Stimulated activated CD8-positive, alpha-beta memory T cell treated with anti-CD3 and anti-CD28 coated beads, Interleukin-7, amount 100 ng/mL, for 1 hour (primary cell): ENCODE measurements around the gene HS3ST6.
"Not testable (repeated sequence)": the region's sequence is repeated elsewhere in the genome, so short reads cannot be mapped to it uniquely, and the experiment has no call there.

Experiments
- DNase-seq, 2 donors: peaks; one replicate each; pipeline ENCODE4 v3.0.0-alpha.2; 2020; ENCODE audit warnings: low read depth in 2 of 2

Gene HS3ST6

GRCh38 chr16:1926271-1926670 is 8.1 kb upstream of the HS3ST6 start:
- no peak for DNase-seq

GRCh38 chr16:1924095-1924494 is 5.9 kb upstream of the HS3ST6 start:
- no peak for DNase-seq

GRCh38 chr16:1923299-1924034 is 5.3 kb upstream of the HS3ST6 start:
- no peak for DNase-seq

- no peak for DNase-seq
Measured at GRCh38 chr16:1922357-1922756, 4.1 kb upstream of the HS3ST6 start.

- no peak for DNase-seq
Measured at GRCh38 chr16:1920727-1921171, 2.5 kb upstream of the HS3ST6 start.

- DNase-seq, result not testable (repeated sequence)
Measured at GRCh38 chr16:1920122-1920521, 1.9 kb upstream of the HS3ST6 start.

GRCh38 chr16:1919327-1919998 is 1.2 kb upstream of the HS3ST6 start:
- DNase-seq, result no peak

- no peak for DNase-seq
Measured at GRCh38 chr16:1917665-1918350, 407 bp downstream of the HS3ST6 start.

- DNase-seq, result no peak
Measured at GRCh38 chr16:1917056-1917664, 1.1 kb downstream of the HS3ST6 start.

GRCh38 chr16:1916640-1916990 is 1.6 kb downstream of the HS3ST6 start:
- no peak for DNase-seq

GRCh38 chr16:1915732-1916639 is 2.2 kb downstream of the HS3ST6 start:
- no peak for DNase-seq

GRCh38 chr16:1914988-1915387 is 3.2 kb downstream of the HS3ST6 start:
- DNase-seq, result no peak

- DNase-seq, result no peak
Measured at GRCh38 chr16:1914084-1914608, 4.1 kb downstream of the HS3ST6 start.

- no peak for DNase-seq
Measured at GRCh38 chr16:1913327-1914083, 4.7 kb downstream of the HS3ST6 start.

- DNase-seq, result no peak
Measured at GRCh38 chr16:1912215-1912543, 6.0 kb downstream of the HS3ST6 start.

- no peak for DNase-seq
Measured at GRCh38 chr16:1911467-1912214, 6.6 kb downstream of the HS3ST6 start.

- no peak for DNase-seq
Measured at GRCh38 chr16:1909561-1910231, 8.5 kb downstream of the HS3ST6 start.

GRCh38 chr16:1908983-1909382 is 9.2 kb downstream of the HS3ST6 start:
- no peak for DNase-seq

GRCh38 chr16:1908184-1908583 is 10.0 kb downstream of the HS3ST6 start:
- no peak for DNase-seq
